Retinal pigment epithelial cell (primary cell): ENCODE measurements around the gene GAB1.
A peak's percentile ranks its signal among the peaks of the same experiment; 100 is the strongest.

ENCODE experiments used
- DNase-seq: peaks from one replicate; pipeline ENCODE4 v3.0.0-alpha.2; 2010; ENCODE audit warnings: low read depth
- H3K4me3 ChIP-seq: 2 replicates; pipeline ENCODE4 v1.5.1; 2011; ENCODE audit warnings: mild to moderate bottlenecking, low read length, control low read depth, moderate library complexity
- TF ChIP-seq, protein P1 (sequence below): conservative IDR thresholded peaks from 2 replicates; pipeline ENCODE4 v1.5.1; 2011; ENCODE audit warnings: low read depth, low read length, control low read depth, inconsistent platforms

The GAB1 gene

DNA sequence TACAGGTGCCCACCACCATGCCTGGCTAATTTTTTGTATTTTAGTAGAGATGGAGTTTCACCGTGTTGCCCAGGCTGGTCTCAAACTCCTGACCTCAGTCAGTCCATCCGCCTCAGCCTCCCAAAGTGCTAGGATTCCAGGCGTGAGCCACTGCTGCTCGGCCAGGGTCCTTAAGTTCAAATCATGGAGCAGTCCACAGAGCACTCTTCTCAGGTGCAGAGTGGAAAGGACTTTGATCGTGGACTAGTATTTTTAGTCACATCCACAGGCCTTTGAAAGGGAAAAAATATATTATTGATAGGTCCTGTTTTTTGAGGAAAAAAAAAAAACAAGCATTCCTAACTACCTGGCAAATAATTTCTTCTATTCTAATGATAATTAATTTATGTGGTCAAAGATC, 31.2 kb downstream of the GAB1 start:
- DNase-seq = no peak
- no peak overlapping the region for H3K4me3 ChIP-seq
- TF ChIP-seq, protein P1, sequence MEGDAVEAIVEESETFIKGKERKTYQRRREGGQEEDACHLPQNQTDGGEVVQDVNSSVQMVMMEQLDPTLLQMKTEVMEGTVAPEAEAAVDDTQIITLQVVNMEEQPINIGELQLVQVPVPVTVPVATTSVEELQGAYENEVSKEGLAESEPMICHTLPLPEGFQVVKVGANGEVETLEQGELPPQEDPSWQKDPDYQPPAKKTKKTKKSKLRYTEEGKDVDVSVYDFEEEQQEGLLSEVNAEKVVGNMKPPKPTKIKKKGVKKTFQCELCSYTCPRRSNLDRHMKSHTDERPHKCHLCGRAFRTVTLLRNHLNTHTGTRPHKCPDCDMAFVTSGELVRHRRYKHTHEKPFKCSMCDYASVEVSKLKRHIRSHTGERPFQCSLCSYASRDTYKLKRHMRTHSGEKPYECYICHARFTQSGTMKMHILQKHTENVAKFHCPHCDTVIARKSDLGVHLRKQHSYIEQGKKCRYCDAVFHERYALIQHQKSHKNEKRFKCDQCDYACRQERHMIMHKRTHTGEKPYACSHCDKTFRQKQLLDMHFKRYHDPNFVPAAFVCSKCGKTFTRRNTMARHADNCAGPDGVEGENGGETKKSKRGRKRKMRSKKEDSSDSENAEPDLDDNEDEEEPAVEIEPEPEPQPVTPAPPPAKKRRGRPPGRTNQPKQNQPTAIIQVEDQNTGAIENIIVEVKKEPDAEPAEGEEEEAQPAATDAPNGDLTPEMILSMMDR = no peak

DNA sequence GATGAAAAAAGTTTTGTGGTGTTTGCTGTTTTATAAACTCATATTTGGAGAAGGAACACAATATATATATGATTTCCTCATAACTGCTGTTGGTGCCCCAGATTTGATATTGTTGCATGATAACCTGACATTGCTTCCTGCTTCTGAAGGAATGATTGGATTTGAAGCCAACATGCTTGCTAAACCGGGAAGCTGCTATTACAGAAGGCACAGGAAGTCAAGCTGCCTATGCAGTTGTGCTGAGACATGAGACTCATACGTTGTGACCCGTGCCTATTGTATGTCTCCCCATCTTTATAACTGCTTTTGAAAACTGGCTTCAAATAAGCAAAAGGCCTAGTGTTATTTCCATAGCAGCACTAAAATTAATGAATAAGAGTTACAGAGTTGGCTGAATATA, 32.9 kb downstream of the GAB1 start:
- TF ChIP-seq, protein P1 = no peak
- no peak for DNase-seq
- no peak overlapping the region for H3K4me3 ChIP-seq

DNA sequence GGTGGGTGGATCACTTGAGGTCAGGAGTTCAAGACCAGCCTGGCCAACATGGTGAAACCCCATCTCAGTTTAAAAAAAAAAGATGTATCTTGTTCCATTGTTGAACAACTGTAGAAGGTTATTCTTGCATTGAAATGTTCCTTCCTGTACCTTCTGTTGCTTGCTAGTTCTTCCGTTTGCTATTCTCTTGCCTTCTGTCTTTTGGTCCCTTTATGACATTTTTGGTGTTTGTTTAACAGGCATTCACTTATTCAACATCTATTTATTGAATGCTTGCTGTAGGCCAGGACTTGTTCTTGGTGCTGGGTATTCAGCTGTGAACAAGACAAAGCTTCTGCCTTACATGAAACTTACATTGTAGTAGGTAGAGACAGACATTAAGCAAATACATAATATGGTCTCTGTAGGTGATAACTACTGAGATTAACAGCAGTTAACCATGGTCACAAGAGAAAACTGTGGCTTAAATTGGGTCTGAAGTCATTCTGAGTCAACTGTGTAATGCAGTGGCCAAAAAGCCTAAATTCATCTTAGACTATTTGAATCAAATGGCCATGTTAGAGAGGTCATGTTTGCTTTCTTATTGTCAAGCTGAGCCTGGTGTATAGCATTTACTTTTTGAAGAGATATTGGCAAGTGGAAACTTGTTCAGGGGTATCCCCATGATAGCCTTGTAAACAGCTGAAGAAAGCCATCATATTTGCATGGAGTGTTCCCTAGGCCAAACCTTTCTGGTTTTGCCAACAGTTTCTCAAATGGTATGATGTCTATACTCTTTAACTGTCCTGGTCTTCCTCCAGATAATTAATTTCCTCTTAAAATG, 35.6 kb downstream of the GAB1 start:
- H3K4me3 ChIP-seq = no peak overlapping the region
- DNase-seq = no peak
- TF ChIP-seq, protein P1 = no peak

DNA sequence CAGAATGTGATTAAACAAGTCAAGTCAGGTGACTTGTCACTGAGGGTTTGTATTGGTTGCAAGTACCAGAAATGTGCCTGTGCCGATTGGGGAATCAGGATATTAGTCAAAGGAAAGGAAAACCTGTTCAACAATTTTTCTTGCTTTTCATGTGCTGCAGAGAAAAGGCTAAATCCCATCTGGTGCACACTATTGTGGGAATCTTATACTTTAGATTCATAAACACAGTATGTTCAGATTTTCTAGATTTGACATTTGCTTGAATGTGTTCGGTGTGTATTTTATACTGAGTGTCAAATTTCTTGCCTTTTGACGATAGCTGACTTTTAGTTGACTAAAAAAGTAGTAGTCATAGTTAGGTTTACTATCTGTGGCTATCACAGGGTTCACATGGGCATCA, 37.6 kb downstream of the GAB1 start:
- DNase-seq = no peak
- TF ChIP-seq, protein P1 = no peak
- no peak overlapping the region for H3K4me3 ChIP-seq

DNA sequence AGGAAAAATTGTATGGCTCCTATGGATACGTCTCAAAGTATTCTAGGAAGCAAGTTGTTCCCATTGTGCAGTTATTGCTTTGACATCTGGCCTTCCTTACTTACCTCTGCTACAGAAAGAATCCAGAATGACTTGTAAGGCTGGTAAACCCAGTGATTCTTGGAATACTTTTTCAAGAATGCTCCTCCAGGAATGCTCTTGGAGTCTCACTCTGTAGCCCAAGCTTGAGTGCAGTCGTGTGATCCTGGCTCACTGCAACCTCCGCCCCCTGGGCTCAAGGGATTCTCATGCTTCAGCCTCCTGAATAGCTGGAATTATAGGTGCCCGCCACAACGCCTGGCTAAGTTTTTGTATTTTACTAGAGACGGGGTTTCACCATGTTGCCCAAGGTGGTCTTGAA, 38.1 kb downstream of the GAB1 start:
- no peak for DNase-seq
- H3K4me3 ChIP-seq = no peak overlapping the region
- TF ChIP-seq, protein P1 = no peak

DNA sequence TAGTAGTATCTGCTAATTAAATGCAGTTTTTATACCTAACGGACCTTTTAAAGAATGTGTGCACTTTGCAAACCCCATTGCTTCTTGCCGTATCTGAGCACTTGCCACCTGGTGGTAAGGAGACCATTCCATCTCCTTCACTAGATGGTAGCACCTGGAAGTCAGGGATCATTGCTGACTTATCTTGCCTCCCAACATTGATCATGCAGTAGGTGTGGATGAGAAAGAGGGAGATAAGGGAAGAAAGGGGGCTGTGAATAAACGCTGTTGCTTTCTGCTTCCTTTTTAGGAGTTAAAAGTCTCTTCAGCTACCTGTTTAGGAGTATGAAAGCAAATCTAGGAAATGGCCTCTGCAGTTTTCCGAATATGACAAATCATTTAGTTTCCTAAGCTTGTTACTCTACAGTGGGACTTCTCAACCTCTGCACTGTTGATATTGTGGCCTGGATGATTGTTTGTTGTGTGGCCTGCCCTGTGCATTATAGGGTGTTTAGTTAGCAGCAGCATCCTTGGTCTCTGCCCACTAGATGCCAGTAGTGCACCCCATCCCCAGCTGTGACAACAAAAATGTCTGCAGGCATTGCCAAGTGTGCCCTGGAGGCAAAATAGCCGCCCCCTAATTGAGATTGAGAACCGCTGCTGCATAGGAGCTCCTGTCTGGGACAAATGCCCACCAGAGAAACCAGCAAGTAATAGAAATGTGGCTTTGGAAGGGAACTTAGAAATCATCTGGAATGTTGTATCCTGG, 38.8 kb downstream of the GAB1 start:
- TF ChIP-seq, protein P1 = peak; percentile 61
- DNase-seq = no peak
- H3K4me3 ChIP-seq = no peak overlapping the region
